Mucosa of stomach (tissue), 1 donor: ENCODE data around the gene RNU4-1.
"Not testable (repeated sequence)": the region's sequence is repeated elsewhere in the genome, so short reads cannot be mapped to it uniquely, and the experiment has no call there.

ENCODE experiments used
- H3K27me3 ChIP-seq: one replicate; pipeline ENCODE4 v1.7.0; 2013; ENCODE audit warnings: mild to moderate bottlenecking, low read length; ENCODE audit not compliant: control insufficient read depth, insufficient read depth
- H3K36me3 ChIP-seq: one replicate; pipeline ENCODE4 v1.7.0; 2013; ENCODE audit warnings: low read length; ENCODE audit not compliant: control insufficient read depth, insufficient read depth
- H3K4me1 ChIP-seq: one replicate; pipeline ENCODE4 v1.7.0; 2013; ENCODE audit warnings: mild to moderate bottlenecking, low read length; ENCODE audit not compliant: control insufficient read depth, insufficient read depth
- H3K4me3 ChIP-seq: one replicate; pipeline ENCODE4 v1.7.0; 2013; ENCODE audit warnings: low read length
- H3K9ac ChIP-seq: one replicate; pipeline ENCODE4 v1.7.0; 2013; ENCODE audit warnings: mild to moderate bottlenecking, low read length, moderate library complexity
- H3K9me3 ChIP-seq: one replicate; pipeline ENCODE4 v1.7.0; 2013; ENCODE audit warnings: mild to moderate bottlenecking, low read length, moderate library complexity; ENCODE audit not compliant: control insufficient read depth
- donor health status: Pancreatic carcinoma.

The RNU4-1 gene

DNA sequence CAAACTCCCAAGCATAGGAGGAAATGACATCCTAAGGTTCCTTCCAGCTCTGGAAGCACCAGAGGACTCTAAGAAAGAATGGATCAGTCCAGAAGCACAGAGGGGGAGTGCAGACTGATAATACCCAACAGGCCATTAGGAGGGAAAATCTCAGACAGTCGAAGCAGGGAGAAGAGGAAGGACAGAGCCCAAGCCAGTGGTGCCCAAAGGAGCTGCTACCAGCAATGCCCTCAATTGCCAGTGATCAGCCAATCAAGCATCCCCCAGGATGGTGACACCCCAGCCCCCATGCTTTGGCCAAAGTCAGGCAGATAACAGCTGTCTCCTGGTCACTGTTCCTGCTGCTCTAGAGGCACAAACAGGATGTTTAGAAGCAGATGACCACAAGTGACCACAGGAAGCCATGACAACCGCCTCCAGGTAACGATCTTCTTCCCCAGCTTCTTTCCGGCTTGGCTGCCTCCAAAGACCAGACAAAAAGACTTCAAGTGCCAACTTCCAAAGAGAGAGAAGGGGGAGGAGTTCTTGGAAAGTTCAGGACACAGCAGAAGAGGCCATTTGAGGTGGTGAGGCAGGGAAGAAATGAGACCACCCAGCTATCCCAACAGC lies 43.7 kb downstream of the RNU4-1 start:
- Histone ChIP-seq H3K4me1 (peaks cover 18% of the 10 kb centered on the region), H3K36me3 (no peaks in the 10 kb centered on the region), H3K27me3 (no peaks in the 10 kb centered on the region), H3K9ac (no peak overlapping the region), H3K4me3 (no peak overlapping the region), H3K9me3 (no peaks in the 10 kb centered on the region)

DNA sequence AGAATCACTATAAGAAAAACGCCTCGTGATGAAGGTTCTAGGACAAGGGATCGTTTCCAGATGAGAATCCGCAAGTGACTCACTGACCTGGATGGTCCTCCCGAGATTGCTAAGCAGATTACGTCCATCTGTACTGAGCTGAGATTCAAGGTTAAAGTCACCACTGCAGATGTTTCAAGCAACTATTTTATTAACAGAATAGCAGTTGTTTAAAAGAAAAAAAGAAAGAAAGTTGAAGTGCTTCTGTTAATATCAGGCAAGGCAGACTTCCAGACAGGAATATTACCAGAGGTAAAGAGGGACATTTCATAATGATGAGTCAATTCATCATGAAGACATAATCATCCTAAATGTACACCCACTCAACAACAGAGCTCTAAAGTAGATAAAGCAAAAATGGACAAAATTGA lies 45.4 kb downstream of the RNU4-1 start:
- Histone ChIP-seq H3K9me3 (no peaks in the 10 kb centered on the region), H3K36me3 (no peaks in the 10 kb centered on the region), H3K4me1 (peaks cover 18% of the 10 kb centered on the region), H3K27me3 (no peaks in the 10 kb centered on the region), H3K9ac (no peak overlapping the region), H3K4me3 (no peak overlapping the region)

DNA sequence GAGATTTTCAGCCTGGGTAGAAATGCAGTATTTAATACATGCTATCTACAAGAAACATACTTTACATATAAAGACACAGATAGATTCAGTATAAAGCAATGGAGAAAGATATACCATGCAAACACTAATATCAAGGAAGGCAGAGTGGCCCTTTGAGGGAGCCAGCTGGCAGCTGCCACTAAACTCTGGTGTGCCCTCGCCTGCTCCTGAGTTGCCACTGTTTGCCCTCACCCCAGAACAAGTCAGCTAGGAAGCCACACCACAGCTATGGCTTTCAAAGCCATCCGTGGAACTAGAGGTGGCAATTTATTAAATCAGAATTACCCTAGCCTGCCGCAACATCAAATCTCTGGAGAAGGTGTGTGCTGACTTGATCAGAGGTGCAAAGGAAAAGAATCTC lies 45.9 kb downstream of the RNU4-1 start:
- H3K36me3 ChIP-seq = no peaks in the 10 kb centered on the region
- H3K9ac ChIP-seq = no peak overlapping the region
- peaks cover 17% of the 10 kb centered on the region for H3K4me1 ChIP-seq
- H3K9me3 ChIP-seq = no peaks in the 10 kb centered on the region
- H3K4me3 ChIP-seq = no peak overlapping the region
- H3K27me3 ChIP-seq = no peaks in the 10 kb centered on the region

GRCh38 chr12:120246705-120247104 lies 46.3 kb downstream of the RNU4-1 start:
- H3K4me3 ChIP-seq, H3K36me3 ChIP-seq, H3K9me3 ChIP-seq, H3K27me3 ChIP-seq, H3K9ac ChIP-seq: not testable (repeated sequence)
- peaks cover 15% of the 10 kb centered on the region for H3K4me1 ChIP-seq
